Measurements from ENCODE around the gene R3HDM2.

DNA sequence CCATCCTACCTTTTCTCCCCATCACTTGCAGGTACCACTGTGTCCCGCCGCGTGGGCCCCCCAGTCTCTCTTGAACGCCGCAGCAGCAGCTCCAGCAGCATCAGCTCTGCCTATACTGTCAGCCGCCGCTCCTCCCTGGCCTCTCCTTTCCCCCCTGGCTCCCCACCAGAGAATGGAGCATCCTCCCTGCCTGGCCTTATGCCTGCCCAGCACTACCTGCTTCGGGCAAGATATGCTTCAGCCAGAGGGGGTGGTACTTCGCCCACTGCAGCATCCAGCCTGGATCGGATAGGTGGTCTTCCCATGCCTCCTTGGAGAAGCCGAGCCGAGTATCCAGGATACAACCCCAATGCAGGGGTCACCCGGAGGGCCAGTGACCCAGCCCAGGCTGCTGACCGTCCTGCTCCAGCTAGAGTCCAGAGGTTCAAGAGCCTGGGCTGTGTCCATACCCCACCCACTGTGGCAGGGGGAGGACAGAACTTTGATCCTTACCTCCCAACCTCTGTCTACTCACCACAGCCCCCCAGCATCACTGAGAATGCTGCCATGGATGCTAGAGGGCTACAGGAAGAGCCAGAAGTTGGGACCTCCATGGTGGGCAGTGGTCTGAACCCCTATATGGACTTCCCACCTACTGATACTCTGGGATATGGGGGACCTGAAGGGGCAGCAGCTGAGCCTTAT, 39.6 kb upstream of the R3HDM2 start:
- TF ChIP-seq, protein P1, sequence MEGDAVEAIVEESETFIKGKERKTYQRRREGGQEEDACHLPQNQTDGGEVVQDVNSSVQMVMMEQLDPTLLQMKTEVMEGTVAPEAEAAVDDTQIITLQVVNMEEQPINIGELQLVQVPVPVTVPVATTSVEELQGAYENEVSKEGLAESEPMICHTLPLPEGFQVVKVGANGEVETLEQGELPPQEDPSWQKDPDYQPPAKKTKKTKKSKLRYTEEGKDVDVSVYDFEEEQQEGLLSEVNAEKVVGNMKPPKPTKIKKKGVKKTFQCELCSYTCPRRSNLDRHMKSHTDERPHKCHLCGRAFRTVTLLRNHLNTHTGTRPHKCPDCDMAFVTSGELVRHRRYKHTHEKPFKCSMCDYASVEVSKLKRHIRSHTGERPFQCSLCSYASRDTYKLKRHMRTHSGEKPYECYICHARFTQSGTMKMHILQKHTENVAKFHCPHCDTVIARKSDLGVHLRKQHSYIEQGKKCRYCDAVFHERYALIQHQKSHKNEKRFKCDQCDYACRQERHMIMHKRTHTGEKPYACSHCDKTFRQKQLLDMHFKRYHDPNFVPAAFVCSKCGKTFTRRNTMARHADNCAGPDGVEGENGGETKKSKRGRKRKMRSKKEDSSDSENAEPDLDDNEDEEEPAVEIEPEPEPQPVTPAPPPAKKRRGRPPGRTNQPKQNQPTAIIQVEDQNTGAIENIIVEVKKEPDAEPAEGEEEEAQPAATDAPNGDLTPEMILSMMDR (IDR thresholded peaks at IDR 0.05; ENCODE audit: poor library complexity): no peak
- no peak for TF ChIP-seq EZH2phosphoT487 (IDR thresholded peaks at IDR 0.05; ENCODE audit: low read depth, severe bottlenecking, unreplicated experiment)
- TF ChIP-seq EZH2 (IDR thresholded peaks at IDR 0.05; ENCODE audit: borderline replicate concordance): no peak
